LNCAP (cell line): ENCODE results near the gene PKN1.

Experiments used
- CTCF ChIP-seq: fragments of 450-650 bp; IDR thresholded peaks from 2 replicates; pipeline ENCODE4 v1.5.1; 2017; ENCODE audit warnings: mild to moderate bottlenecking

Gene PKN1

DNA sequence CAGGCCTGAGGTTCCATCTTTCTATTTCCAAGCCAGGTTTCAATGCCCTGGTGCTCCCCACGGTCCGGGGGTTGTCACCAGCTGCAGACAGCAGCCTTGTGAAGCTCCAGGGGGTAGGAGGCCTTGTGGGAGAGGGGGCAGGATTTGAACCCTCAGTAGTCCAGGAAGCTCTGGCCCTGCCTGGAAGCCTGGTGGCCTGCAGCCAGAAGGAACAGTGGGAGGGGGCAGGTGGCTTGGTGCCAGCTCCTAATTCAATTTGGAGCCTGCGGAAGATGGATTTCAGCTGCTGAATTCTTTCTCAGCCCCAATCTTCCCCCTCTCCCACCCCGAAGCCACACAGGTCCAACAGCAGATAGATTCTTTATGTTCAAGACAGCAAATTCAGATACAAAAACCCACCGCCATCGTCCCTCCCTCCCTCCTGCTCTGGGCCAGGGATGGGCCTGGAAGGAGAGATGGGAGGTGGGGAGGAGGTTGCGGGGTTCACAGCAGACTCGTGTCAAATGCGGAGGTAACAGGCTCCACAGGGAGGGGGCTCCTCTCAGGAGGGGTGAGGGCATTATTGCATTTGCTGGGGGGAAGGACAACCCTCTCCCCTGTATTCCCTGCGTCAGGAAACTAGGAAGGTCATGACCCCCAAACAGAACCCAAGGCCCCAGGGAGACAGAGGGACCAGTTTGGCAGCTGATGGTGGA lies 44.5 kb downstream of the PKN1 start:
- TF ChIP-seq CTCF, result no peak

DNA sequence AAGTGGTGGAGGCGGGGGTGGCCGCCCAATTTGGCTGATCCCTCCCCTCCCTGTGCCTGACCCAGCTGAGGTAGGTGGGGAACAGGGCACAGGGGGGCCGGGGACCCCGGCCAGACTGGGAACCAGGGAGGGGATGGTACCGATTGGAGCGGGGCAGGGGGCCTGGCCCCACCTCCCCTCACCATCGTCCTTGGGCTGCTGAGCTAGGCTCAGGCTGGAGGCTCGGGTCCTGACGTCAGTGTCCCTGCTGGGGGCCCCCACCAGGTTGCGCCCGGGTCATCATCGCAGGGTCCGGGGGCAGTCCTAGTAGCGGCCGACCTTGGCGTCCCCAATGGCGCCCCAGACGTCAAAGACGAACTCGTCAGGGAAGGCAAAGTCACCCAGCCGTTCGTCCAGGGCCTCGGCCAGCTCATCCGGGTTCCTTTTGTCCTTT lies 45.0 kb downstream of the PKN1 start:
- TF ChIP-seq CTCF, result no peak

GRCh38 chr19:14479309-14479974 lies 46.3 kb downstream of the PKN1 start:
- TF ChIP-seq CTCF, result no peak

- peak; percentile 94 for TF ChIP-seq CTCF
These were observed 47.0 kb downstream of the PKN1 start for GRCh38 chr19:14479975-14480699.

- no peak for TF ChIP-seq CTCF
These were observed 47.6 kb downstream of the PKN1 start for GRCh38 chr19:14480700-14481079.

- TF ChIP-seq CTCF, result no peak
These were observed 49.3 kb downstream of the PKN1 start for GRCh38 chr19:14482172-14482941.
